ENCODE measurements around the gene PPARA. TPM values are rescaled to one million over a fixed set of nuclear protein-coding genes. Genes with fewer than 3 reads are reported as not detected.
"Not testable (repeated sequence)": the region's sequence is repeated elsewhere in the genome, so short reads cannot be mapped to it uniquely, and the experiment has no call there.

Gene PPARA
- polyA plus RNA-seq, 3 donors from 2014 or later: 3.4 to 8.0 (median 6.1) TPM

DNA sequence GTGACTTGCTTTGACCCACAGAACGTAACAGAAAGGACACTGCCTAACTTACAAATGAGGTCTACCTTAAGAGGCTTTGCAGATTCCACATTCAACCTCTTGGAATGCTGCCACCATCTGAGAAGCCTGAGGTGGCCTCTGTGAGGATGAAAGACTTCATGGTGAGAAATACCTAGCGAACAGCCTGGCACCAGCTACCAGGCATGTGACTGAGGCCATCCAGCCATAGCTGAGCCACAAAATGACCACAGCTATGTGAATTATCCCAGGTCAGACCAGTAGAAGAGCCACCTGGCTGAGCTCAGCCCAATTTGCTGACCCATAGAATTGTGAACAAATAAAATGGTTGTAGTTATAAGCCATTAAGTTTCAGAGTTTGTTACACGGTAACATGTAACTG is 37.5 kb downstream of the PPARA start:
- Mint-ChIP-seq H3K4me1 (peaks cover 15 to 23% of the 10 kb centered on the region in 2 donors), H3K36me3 (peaks cover 10 to 32% (median 25%) of the 10 kb centered on the region in 3 donors), H3K27ac (peak overlapping the region in 2 of 6 donors; percentile 3), H3K27me3 (ENCODE audit: low read depth in 3 of 3) (peaks cover 0 to 3% (median 0%) of the 10 kb centered on the region in 3 donors), H3K4me3 (no peak overlapping the region), H3K9me3 (peaks cover 0 to 2% (median 0%) of the 10 kb centered on the region in 6 donors)
- no peak for DNase-seq

DNA sequence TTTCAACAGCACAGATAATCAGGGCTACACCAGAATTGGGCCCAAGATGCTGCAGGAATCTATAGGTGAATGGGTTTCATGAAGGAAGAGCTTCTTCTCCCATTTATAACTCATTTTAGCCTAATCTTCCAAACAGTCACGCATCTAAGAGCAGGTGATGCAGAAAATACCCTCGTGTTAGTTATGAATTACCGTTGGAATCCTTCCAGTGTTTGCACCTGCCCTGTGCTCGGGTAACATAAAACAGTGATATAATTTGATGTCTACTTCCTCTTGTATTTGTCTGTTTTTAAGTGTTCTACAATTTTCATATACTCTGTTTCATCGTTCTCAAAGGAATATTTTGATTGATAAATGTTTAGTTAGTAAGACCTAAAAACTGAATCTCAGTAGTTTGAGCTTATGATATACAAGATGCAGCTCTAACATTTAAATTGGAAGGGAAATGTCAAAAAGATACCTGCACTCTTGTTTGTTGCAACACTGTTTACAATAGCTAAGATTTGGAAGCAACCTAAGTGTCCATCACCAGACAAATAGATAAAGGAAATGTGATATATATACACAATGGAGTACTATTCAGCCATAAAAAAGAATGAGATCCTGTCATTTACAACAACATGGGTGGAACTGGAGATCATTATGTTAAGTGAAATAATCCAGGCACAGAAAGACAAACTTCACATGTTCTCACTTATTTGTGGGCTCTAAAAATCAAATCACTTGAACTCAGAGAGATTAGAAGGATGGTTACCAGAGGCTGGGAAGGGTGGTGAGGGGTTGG is 42.1 kb downstream of the PPARA start:
- peaks cover 6 to 20% (median 11%) of the 10 kb centered on the region in 3 donors for H3K36me3 Mint-ChIP-seq
- peaks cover 0 to 2% of the 10 kb centered on the region in 2 donors for H3K4me1 Mint-ChIP-seq
- peak overlapping the region in 1 of 6 donors; percentile 78 for H3K27ac Mint-ChIP-seq
- peaks cover 0 to 2% (median 0%) of the 10 kb centered on the region in 3 donors for H3K27me3 Mint-ChIP-seq (ENCODE audit: low read depth in 3 of 3)
- H3K4me3 Mint-ChIP-seq: no peak overlapping the region
- DNase-seq: no peak
- H3K9me3 Mint-ChIP-seq: no peaks in the 10 kb centered on the region

DNA sequence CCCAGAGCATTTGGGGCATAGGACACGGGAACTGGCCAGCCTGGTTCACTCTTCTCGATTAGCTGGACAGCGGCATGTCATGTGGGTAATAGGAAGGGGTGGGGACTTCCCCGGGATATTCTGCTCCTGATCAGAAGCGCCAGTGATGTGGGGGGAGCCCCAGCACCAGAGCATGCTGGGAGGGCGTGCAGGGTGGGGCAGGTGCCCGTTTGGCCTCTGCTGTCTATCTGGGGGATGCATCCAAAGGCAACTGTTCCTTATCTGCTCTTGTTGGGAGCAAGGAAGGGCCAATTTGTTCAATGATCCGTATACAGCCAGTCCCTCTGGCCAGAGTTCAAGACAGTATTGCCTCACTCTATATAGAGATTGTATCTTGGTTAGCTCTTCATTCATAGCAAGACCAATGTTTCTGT is 43.6 kb downstream of the PPARA start:
- peaks cover 0 to 2% of the 10 kb centered on the region in 2 donors for H3K4me1 Mint-ChIP-seq
- peaks cover 0 to 2% (median 0%) of the 10 kb centered on the region in 3 donors for H3K27me3 Mint-ChIP-seq (ENCODE audit: low read depth in 3 of 3)
- peaks cover 7 to 21% (median 12%) of the 10 kb centered on the region in 3 donors for H3K36me3 Mint-ChIP-seq
- H3K27ac Mint-ChIP-seq: no peak overlapping the region
- H3K9me3 Mint-ChIP-seq: no peaks in the 10 kb centered on the region
- H3K4me3 Mint-ChIP-seq: no peak overlapping the region
- DNase-seq: no peak

DNA sequence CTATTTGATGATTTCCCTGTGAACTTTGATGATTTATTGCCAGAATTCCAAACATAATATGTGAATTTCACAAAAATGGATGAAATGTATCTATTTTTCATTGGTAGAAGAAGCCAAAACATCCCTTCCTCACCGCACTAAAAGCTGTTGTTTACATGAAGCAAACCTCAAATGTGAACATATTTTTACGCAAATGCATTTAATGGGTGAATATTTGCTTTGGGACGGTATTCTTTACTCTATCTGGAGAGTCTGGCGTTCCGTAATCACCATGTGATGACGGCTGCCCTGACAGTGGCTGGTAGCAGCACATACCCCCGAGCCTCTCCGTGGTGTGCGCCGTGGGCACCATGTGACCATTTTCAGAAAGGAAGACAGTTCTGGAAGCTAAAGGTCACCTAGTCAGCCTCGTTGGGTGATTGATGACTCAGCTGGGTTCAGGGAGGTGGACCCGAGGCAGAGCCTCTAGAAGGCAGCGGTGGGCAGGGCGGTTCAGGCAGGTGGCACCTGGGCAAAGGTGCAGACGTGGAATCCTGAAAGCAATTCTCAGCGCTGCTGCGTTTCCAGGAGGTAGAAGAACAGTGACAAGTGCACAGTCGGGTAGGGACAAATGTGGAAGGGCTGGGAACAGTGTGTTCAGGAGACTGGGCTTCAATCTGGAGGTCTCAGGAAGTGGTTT is 45.3 kb downstream of the PPARA start:
- Mint-ChIP-seq H3K36me3 (peaks cover 9 to 22% (median 16%) of the 10 kb centered on the region in 3 donors), H3K4me3 (no peak overlapping the region), H3K27ac (no peak overlapping the region), H3K9me3 (no peaks in the 10 kb centered on the region), H3K4me1 (peaks cover 6% of the 10 kb centered on the region in 2 donors), H3K27me3 (ENCODE audit: low read depth in 3 of 3) (peaks cover 0 to 2% (median 0%) of the 10 kb centered on the region in 3 donors)
- DNase-seq: no peak

- H3K9me3 Mint-ChIP-seq: no peaks in the 10 kb centered on the region
- H3K36me3 Mint-ChIP-seq: peaks cover 9 to 22% (median 16%) of the 10 kb centered on the region in 3 donors
- H3K27ac Mint-ChIP-seq: peak overlapping the region in 5 of 6 donors; percentile 11 to 77 (median 31)
- peaks cover 12% of the 10 kb centered on the region in 2 donors for H3K4me1 Mint-ChIP-seq
- no peak for DNase-seq
- peaks cover 0 to 2% (median 0%) of the 10 kb centered on the region in 3 donors for H3K27me3 Mint-ChIP-seq (ENCODE audit: low read depth in 3 of 3)
- no peak overlapping the region for H3K4me3 Mint-ChIP-seq
Measured at GRCh38 chr22:46196278-46196677, 46.0 kb downstream of the PPARA start.

DNA sequence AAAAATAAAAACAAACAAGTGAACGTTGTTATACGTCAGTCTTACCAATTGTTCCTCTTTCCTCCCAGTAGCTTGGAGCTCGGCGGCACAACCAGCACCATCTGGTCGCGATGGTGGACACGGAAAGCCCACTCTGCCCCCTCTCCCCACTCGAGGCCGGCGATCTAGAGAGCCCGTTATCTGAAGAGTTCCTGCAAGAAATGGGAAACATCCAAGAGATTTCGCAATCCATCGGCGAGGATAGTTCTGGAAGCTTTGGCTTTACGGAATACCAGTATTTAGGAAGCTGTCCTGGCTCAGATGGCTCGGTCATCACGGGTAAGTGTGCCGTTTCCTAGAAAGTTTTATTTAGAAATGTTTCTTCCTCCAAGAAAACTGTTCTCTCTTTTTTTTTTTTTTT is 47.9 kb downstream of the PPARA start:
- Mint-ChIP-seq H3K36me3 (peaks cover 3 to 13% (median 10%) of the 10 kb centered on the region in 3 donors), H3K4me3 (no peak overlapping the region), H3K27ac (no peak overlapping the region), H3K4me1 (peaks cover 24 to 29% of the 10 kb centered on the region in 2 donors), H3K9me3 (no peaks in the 10 kb centered on the region), H3K27me3 (ENCODE audit: low read depth in 3 of 3) (peaks cover 0 to 2% (median 0%) of the 10 kb centered on the region in 3 donors)
- DNase-seq: no peak

- not testable (repeated sequence) for DNase-seq; H3K27ac Mint-ChIP-seq; H3K9me3 Mint-ChIP-seq; H3K4me3 Mint-ChIP-seq; H3K27me3 Mint-ChIP-seq (ENCODE audit: low read depth in 3 of 3)
- peaks cover 30 to 34% of the 10 kb centered on the region in 2 donors for H3K4me1 Mint-ChIP-seq
- H3K36me3 Mint-ChIP-seq: peaks cover 3 to 18% (median 11%) of the 10 kb centered on the region in 3 donors
Measured at GRCh38 chr22:46198806-46199205, 48.5 kb downstream of the PPARA start.

GRCh38 chr22:46201059-46201757 is 50.9 kb downstream of the PPARA start:
- DNase-seq: peak; percentile 51 to 63 (median 54)
- H3K27me3 Mint-ChIP-seq (ENCODE audit: low read depth in 3 of 3): peaks cover 0 to 2% (median 0%) of the 10 kb centered on the region in 3 donors
- peak overlapping the region; percentile 52 to 70 (median 60) for H3K4me3 Mint-ChIP-seq
- H3K36me3 Mint-ChIP-seq: peaks cover 7 to 28% (median 18%) of the 10 kb centered on the region in 3 donors
- H3K9me3 Mint-ChIP-seq: no peaks in the 10 kb centered on the region
- H3K27ac Mint-ChIP-seq: peak overlapping the region in 5 of 6 donors; percentile 18 to 84 (median 61)
- H3K4me1 Mint-ChIP-seq: peaks cover 32 to 39% of the 10 kb centered on the region in 2 donors

DNA sequence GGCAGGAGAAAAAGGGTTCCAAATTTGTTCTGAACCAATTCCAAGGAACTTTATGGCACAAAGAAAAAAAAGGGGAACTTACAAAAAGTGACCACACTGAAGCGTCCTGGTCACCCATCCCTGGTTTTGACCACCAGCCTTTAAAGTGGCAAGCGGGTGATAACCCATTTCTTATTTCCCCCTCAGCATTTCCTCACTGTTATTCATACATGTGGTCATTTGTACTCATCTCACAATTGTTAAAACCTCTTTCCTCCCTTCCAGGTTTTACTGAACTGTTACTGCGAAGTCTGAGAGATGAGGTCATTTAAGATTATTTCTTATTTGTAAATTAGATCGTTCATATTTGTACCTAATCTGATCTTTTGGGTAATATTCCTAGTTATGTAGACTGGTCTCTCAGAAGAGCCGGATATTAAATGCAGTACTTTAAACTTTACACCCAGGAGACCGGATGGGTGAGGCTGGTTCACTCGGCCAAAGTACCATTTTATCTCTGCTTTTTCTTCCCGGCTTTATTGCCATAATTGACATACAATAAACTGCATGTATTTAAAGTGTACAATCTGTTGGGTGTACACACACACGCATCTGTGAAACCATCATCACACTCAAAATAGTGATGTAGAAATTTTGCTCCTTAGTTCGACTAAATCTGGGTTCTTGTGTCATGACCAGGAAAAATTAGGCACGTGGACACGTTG is 52.7 kb downstream of the PPARA start:
- Mint-ChIP-seq H3K27ac (peak overlapping the region in 5 of 6 donors; percentile 40 to 67 (median 40)), H3K4me3 (peak overlapping the region in 4 of 5 donors; percentile 23 to 71 (median 44)), H3K4me1 (peaks cover 30 to 39% of the 10 kb centered on the region in 2 donors), H3K9me3 (no peaks in the 10 kb centered on the region), H3K36me3 (peaks cover 7 to 31% (median 18%) of the 10 kb centered on the region in 3 donors), H3K27me3 (ENCODE audit: low read depth in 3 of 3) (no peaks in the 10 kb centered on the region)
- peak; percentile 30 to 45 (median 30) for DNase-seq

DNA sequence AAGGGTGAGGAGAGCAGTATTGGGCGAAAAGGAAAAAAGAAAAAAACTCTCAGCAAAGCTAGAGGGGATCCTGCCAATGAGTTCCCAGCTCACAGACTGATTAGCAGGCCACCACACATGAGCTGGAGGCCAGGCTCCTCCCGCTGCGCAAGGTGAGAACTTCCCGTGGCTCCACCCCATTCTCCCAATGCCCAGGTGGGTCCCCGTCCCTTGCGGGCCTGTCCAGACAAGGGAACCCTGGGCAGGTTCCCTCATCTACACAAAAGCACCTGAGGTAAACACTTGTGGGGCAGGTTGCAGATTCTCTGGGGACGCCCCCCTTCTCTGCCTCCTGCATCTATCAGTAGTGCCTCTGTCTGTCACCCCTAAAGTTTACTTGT is 53.3 kb downstream of the PPARA start:
- peak overlapping the region in 4 of 6 donors; percentile 40 to 67 (median 54) for H3K27ac Mint-ChIP-seq
- peaks cover 30 to 39% of the 10 kb centered on the region in 2 donors for H3K4me1 Mint-ChIP-seq
- H3K27me3 Mint-ChIP-seq (ENCODE audit: low read depth in 3 of 3): no peaks in the 10 kb centered on the region
- peak overlapping the region in 3 of 5 donors; percentile 23 to 71 (median 40) for H3K4me3 Mint-ChIP-seq
- H3K36me3 Mint-ChIP-seq: peaks cover 9 to 35% (median 21%) of the 10 kb centered on the region in 3 donors
- no peak for DNase-seq
- peaks cover 0 to 1% (median 0%) of the 10 kb centered on the region in 6 donors for H3K9me3 Mint-ChIP-seq

DNA sequence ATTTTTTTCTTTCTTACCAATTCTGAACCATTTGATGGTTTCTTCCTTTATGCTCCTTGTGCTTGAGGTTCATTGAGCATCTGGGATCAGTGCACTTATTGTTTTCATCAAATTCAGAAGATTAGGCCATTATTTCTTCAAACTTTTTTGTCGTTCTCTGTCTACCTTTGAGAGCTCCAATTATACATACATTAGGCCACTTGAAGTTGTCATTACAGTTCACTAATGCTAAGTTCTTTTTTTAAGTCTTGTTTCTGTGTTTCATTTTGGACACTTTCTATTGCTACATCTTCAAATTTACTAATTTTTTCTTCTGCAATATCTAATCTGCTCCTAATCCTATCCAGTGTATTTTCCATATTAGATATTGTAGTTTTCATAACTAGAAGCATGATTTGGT is 58.9 kb downstream of the PPARA start:
- Mint-ChIP-seq H3K27me3 (ENCODE audit: low read depth in 3 of 3) (peaks cover 0 to 3% (median 1%) of the 10 kb centered on the region in 3 donors), H3K36me3 (peaks cover 42 to 55% (median 50%) of the 10 kb centered on the region in 3 donors), H3K4me1 (peaks cover 0 to under 1% of the 10 kb centered on the region in 2 donors), H3K27ac (no peak overlapping the region), H3K9me3 (peaks cover 0 to 10% (median 5%) of the 10 kb centered on the region in 6 donors), H3K4me3 (no peak overlapping the region)
- no peak for DNase-seq

DNA sequence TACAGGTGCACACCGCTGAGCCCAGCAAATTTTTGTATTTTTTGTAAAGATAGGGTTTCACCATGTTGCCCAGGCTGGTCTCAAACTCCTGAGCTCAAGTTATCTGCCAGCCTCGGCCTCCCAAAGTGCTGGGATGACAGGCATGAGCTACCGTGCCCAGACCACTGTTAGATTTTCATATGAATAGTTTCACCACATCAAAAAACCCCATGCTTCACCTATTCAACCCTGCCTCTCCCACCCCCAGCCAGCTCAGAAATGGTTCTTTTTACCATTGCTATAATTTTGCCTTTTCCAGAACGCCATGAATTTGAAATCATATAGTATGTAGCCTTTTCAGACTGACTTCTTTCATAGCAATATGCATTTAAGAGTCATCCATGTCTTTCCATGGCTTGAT is 61.9 kb downstream of the PPARA start:
- DNase-seq: no peak
- H3K4me1 Mint-ChIP-seq: no peaks in the 10 kb centered on the region
- no peak overlapping the region for H3K4me3 Mint-ChIP-seq
- H3K9me3 Mint-ChIP-seq: peaks cover 0 to 10% (median 5%) of the 10 kb centered on the region in 6 donors
- peaks cover 42 to 62% (median 60%) of the 10 kb centered on the region in 3 donors for H3K36me3 Mint-ChIP-seq
- peaks cover 0 to 3% (median 3%) of the 10 kb centered on the region in 3 donors for H3K27me3 Mint-ChIP-seq (ENCODE audit: low read depth in 3 of 3)
- H3K27ac Mint-ChIP-seq: no peak overlapping the region

GRCh38 chr22:46213052-46213451 is 62.7 kb downstream of the PPARA start:
- Mint-ChIP-seq H3K27me3 (ENCODE audit: low read depth in 3 of 3) (peaks cover 0 to 3% (median 3%) of the 10 kb centered on the region in 3 donors), H3K4me1 (no peaks in the 10 kb centered on the region), H3K9me3 (peaks cover 0 to 10% (median 5%) of the 10 kb centered on the region in 6 donors), H3K36me3 (peaks cover 43 to 64% (median 63%) of the 10 kb centered on the region in 3 donors), H3K4me3 (no peak overlapping the region), H3K27ac (no peak overlapping the region)
- DNase-seq: no peak
